Smooth muscle cell (in vitro differentiated cells): ENCODE data around the gene AQP7. TPM values are rescaled to one million over a fixed set of nuclear protein-coding genes. Genes with fewer than 3 reads are reported as not detected.

Source experiments
- DNase-seq: peaks from one replicate; lab custom pipeline; 2025; ENCODE audit not compliant: unreplicated experiment; lab: John Stamatoyannopoulos, UW
- H2AFZ ChIP-seq: fragments of 200-600 bp; sonication (generic); 2 replicates; pipeline ENCODE4 v1.6.0; 2016; ENCODE audit warnings: antibody characterized with exemption, low read depth, mild to moderate bottlenecking
- H3F3A ChIP-seq: fragments of 200-600 bp; sonication (generic); 2 replicates; pipeline ENCODE4 v1.6.0; 2017; ENCODE audit warnings: antibody characterized with exemption, low read depth
- H3K27ac ChIP-seq: fragments of 200-600 bp; sonication (generic); 2 replicates; pipeline ENCODE4 v1.5.1; 2016; ENCODE audit warnings: low read depth, mild to moderate bottlenecking
- H3K27me3 ChIP-seq: fragments of 200-600 bp; sonication (generic); 2 replicates; pipeline ENCODE4 v1.6.1; 2016; ENCODE audit warnings: low read depth, mild to moderate bottlenecking
- H3K36me3 ChIP-seq: fragments of 200-600 bp; sonication (generic); 2 replicates; pipeline ENCODE4 v1.5.1; 2016; ENCODE audit warnings: low read depth
- H3K4me1 ChIP-seq: fragments of 200-600 bp; sonication (generic); 2 replicates; pipeline ENCODE4 v1.5.1; 2016; ENCODE audit warnings: low read depth
- H3K4me2 ChIP-seq: fragments of 200-600 bp; sonication (generic); 2 replicates; pipeline ENCODE4 v1.6.0; 2016; ENCODE audit warnings: mild to moderate bottlenecking
- H3K4me3 ChIP-seq: fragments of 200-600 bp; sonication (generic); 2 replicates; pipeline ENCODE4 v1.5.1; 2016; ENCODE audit warnings: mild to moderate bottlenecking
- H3K79me2 ChIP-seq: fragments of 200-600 bp; sonication (generic); 2 replicates; pipeline ENCODE4 v1.6.0; 2016; ENCODE audit warnings: low read depth, mild to moderate bottlenecking
- H3K9ac ChIP-seq: fragments of 200-600 bp; sonication (generic); 2 replicates; pipeline ENCODE4 v1.6.0; 2016; ENCODE audit warnings: low read depth
- H3K9me3 ChIP-seq: fragments of 200-600 bp; sonication (generic); replicated peaks from 2 replicates; pipeline ENCODE4 v1.5.1; 2016; ENCODE audit warnings: low read depth
- H4K20me1 ChIP-seq: fragments of 200-600 bp; sonication (generic); 2 replicates; pipeline ENCODE4 v1.6.0; 2016; ENCODE audit warnings: low read depth
- CTCF ChIP-seq: fragments of 200-600 bp; sonication (generic); IDR thresholded peaks from 2 replicates; pipeline ENCODE4 v1.5.1; 2017; ENCODE audit warnings: borderline replicate concordance, mild to moderate bottlenecking, antibody characterized with exemption; ENCODE audit not compliant: insufficient read depth, poor library complexity, severe bottlenecking
- WGBS: methylation state at CpG from one replicate; pipeline ENCODE4 v1.1.7; 2016; ENCODE audit warnings: low lambda C conversion rate; 5-methylcytosine and 5-hydroxymethylcytosine counted together
- polyA plus RNA-seq: library from polyadenylated mRNA; unstranded; fragments of >200 nt; fragmentation: Nextera tagmentation; extraction: Ambion mirVana; gene quantifications from 2 replicates; pipeline ENCODE4 v1.2.1, GENCODE V29; 2016
- total RNA-seq: library from RNA; depleted of rRNA; stranded (reverse); fragments of >200 nt; gene quantifications from 2 replicates; pipeline ENCODE4 v1.2.3, GENCODE V29; 2014

Gene AQP7
- total and polyA plus RNA-seq, 2 experiments from 2014 or later: 0.45 to 0.76 TPM

- peak within 1 kb of the TSS; percentile 33 for H2AFZ ChIP-seq
- no peaks in the 10 kb centered on the region for H3K36me3 ChIP-seq
- peak within 1 kb of the TSS; percentile 27 for H3K9ac ChIP-seq
- no peaks in the 10 kb centered on the region for H3K79me2 ChIP-seq
- H3F3A ChIP-seq: no peaks in the 10 kb centered on the region
- H3K4me3 ChIP-seq: peak within 1 kb of the TSS; percentile 55
- under 1% methylated on average over 22 of the region's 50 CpGs for WGBS
- peak within 1 kb of the TSS; percentile 91 for H3K4me2 ChIP-seq
- no peaks in the 10 kb centered on the region for H3K27me3 ChIP-seq
- DNase-seq: peak; percentile 34
- peak within 1 kb of the TSS; percentile 42 for H3K27ac ChIP-seq
- H3K9me3 ChIP-seq: no peaks in the 10 kb centered on the region
- no peaks in the 10 kb centered on the region for H4K20me1 ChIP-seq
- peaks cover 15% of the 10 kb centered on the region for H3K4me1 ChIP-seq
- TF ChIP-seq CTCF: no peak
Observed at GRCh38 chr9:33446946-33447798, 44.8 kb upstream of the AQP7 start, which contains the start of gene AQP3. Gene AQP3, minus strand, starts transcription at chr9:33447593. Its CDS starts 63 bp downstream, at chr9:33447530.

- no peaks in the 10 kb centered on the region for H3K27me3 ChIP-seq
- H3K79me2 ChIP-seq: no peaks in the 10 kb centered on the region
- peak overlapping the region; percentile 55 for H3K4me3 ChIP-seq
- H2AFZ ChIP-seq: no peak overlapping the region
- H3K4me2 ChIP-seq: peak overlapping the region; percentile 91
- WGBS: 23% methylated on average over 12 of the region's 12 CpGs
- H3K9ac ChIP-seq: peak overlapping the region; percentile 3
- no peaks in the 10 kb centered on the region for H3F3A ChIP-seq
- no peaks in the 10 kb centered on the region for H3K9me3 ChIP-seq
- DNase-seq: no peak
- H4K20me1 ChIP-seq: no peaks in the 10 kb centered on the region
- TF ChIP-seq CTCF: no peak
- H3K27ac ChIP-seq: peak overlapping the region; percentile 42
- H3K4me1 ChIP-seq: peaks cover 15% of the 10 kb centered on the region
- H3K36me3 ChIP-seq: no peaks in the 10 kb centered on the region
Observed at GRCh38 chr9:33446240-33446945, 44.0 kb upstream of the AQP7 start.

- Histone ChIP-seq H4K20me1 (no peaks in the 10 kb centered on the region), H3F3A (no peaks in the 10 kb centered on the region), H3K4me3 (peak overlapping the region; percentile 30), H3K4me1 (peaks cover 15% of the 10 kb centered on the region), H2AFZ (no peak overlapping the region), H3K9ac (no peak overlapping the region), H3K79me2 (no peaks in the 10 kb centered on the region), H3K9me3 (no peaks in the 10 kb centered on the region), H3K27ac (peak overlapping the region; percentile 42), H3K36me3 (no peaks in the 10 kb centered on the region), H3K27me3 (no peaks in the 10 kb centered on the region), H3K4me2 (peak overlapping the region; percentile 91)
- WGBS: 71% methylated on average over 11 of the region's 11 CpGs
- DNase-seq: no peak
- TF ChIP-seq CTCF: no peak
Observed at GRCh38 chr9:33445389-33446239, 43.2 kb upstream of the AQP7 start.
